ENCODE measurements around the gene SPACA6.
"Not testable (repeated sequence)": the region's sequence is repeated elsewhere in the genome, so short reads cannot be mapped to it uniquely, and the experiment has no call there.

Gene SPACA6

DNA sequence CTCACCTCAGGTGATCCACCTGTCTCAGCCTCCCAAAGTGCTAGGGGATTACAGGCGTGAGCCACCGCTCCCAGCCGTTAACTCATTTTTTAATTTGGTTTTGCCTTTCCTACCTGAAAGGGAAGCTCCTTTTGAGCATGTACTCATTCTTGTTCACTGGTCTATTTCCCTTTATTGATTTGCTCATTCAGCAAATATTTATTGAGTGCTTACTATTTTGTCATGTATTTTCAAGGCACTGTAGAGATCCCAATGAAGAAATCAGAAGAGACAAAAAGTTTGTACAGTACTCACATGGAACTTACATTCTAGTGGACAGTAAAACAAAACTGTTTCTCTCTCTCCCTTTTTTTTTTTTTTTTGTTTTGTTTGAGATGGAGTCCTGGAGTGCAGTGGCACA is 13.8 kb downstream of the SPACA6 start:
- DNase-seq: no peak

DNA sequence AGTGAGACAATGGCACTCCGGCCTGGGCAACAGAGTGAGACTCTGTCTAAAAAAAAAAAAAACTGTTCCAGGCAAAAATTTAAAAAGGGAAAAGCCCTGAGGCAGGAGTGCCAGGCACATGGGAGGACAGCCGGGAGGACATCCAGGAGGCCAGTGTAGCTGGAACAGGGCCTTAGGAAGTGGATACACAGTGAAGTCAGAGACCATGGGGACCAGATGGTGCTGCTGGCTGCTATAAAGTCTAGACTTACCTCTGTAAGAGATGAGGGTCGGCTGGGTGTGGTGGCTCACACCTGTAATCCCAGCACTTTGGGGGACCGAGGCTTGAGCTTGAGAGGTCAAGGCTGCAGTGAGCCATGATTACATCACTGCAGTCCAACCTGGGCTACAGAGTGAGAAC is 15.7 kb downstream of the SPACA6 start:
- DNase-seq: no peak

DNA sequence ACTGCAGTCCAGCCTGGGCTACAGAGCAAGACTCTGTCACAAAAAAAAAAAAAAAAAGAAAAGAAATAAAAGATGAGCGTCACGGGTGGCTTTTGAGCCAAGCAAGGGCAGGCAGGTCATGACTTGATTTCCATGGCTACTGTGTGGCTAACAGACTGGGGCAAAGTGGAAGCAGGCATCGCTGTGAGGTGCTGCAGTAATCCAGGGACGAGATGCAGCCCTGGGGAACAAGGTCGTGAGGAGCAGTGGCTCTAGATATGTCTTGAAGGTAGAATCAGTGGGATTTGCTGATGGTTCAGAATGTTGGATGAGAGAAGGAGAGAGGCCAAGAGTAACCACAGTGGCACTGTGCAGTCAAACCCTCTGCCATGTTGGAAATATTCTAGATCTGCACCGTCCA is 16.4 kb downstream of the SPACA6 start:
- DNase-seq: no peak

DNA sequence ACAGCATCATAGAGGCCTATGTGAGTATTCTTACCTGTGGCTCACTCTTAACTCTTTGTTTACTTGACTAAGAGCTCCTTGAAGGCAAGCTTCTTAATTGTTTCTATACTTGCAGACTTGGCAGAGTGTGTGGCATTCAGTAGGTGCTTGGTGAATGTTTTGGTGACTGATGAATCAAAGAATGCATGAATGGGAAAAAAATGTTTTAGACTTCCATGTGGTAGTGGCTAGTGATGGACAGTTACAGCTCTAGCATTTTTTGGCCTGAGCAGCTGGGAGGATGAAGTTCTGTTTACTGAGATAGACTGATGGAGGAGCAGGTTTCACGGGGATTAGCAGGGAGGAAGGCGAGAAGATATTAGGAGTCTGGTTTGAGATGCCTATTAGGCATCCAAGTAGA is 17.0 kb downstream of the SPACA6 start:
- no peak for DNase-seq

DNA sequence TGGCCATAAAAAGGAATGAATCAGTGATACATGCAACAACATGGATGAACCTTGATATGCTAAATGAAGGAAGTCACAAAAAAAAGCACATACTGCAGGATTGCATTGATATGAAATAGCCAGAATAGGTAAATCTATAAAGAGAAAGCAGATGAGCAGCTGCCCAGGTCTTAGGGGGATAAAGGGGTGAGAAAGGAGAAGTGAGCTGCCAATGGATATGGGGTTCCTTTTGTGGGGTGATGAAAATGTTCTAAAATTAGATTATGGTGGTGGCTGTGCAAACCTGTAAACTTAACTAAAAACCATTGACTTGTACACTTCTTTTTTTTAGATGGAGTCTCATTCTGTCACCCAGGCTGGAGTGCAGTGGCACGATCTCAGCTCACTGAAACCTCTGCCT is 18.6 kb downstream of the SPACA6 start:
- peak; percentile 39 for DNase-seq

DNA sequence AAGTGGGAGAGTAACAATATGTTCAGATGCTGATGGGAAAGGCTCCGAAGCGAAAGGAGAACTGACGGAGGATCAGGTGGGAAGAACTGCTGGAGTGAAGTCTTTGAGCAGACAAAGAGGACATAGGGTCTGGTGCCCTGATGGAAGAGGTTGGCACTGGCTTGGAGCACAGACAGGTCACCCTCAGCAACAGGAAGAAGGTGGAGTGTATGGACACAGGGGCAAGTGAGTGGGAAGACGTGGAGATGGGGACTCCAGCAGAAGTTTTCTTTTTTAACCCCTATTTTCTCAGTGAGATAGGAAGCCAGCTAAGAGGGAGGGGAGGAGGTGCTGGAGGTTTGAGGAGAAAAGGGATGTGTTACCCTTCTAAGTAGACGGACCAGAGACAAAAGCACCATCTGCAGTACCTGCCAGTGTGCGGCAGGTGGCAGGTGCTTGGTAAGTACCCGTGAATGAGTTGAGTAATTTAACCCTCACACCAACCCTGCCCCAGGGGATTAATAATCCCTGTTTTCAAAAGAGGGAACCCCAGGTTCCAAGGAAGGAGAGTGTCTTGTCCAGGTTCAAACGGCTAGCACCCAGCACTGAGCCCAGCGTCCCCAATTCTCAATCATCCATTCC is 19.4 kb downstream of the SPACA6 start:
- DNase-seq: peak; percentile 34

DNA sequence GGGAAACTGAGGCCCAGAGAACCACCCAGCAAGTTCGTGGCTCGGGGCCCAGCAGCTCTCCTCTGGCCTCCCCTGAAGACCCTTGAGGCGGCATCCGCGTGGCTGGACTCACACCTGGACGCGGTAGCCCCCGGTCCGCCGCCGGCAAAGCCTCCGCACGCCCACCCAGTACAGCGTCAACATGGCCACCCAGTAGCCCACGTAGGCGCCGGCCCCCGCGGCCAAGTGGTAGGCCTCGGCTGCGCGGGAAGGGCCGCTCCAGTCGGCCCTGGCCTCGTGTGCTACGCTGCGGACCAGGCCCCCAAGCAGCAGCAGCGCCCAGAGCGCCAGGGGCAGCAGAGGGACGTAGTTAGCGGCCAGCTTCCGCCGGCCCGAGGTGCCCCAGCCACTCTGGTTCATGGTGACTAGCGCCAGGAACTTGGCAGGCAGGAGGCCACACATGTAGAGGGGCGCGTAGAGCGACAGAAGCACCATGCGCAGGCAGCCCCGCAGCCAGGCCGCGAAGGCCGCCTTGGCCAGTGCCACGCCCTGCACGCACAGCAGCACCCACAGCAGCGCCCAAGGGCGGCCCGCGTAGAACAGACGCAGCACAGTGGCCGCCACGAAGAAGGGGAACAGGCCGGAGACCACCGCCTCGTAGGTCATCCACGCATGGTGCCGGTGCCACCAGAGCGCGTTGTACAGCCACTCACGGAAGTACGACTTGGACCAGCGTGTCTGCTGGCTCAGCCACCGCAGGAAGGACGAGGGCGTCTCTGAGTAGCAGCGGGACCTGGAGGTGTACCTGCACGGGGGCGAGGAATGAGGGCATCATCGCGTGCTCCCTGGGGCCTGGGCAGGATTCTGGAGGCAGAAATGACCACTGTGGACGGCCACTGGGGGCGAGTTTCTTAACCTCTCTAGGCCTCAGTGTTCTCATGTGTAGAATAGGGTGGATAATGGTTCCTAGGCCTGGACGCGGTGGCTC is 20.5 kb downstream of the SPACA6 start:
- DNase-seq: no peak

DNA sequence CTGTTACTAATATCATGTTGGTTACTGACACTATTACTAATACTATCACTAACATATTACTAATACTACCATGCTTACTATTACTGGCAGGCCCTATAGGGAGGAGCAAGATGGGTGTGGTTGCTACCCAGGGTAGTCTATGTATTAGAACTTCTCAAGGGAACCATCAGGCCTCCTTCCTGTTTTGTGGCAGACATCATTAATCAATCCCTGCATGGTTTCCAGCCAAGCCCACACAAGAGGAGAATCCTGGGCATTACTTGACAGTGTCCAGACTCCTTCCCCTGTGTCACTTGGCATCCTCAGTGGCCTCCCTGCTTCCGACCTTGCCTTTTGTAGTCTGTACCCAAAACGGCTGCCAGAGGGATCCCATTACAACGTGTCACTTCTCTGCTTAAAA is 21.7 kb downstream of the SPACA6 start:
- DNase-seq: peak; percentile 62

DNA sequence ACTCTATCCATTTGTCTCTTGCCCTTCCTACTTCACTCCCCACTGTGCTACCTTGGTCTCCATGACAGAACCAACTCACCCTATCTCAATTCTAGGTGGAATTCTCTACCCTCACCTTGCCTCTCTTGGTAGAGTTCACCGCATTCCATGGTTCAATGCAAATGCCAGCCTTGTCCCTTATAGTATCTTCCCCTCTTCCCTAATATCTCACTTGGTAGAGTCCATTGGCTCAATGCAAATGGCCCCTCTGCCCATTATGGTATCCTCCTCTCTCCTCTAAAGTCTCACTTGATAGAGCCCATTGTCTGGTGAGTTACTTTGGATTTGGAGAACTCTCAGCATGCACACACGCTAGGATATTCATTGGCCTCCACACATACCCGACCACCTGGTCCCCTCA is 22.7 kb downstream of the SPACA6 start:
- DNase-seq: no peak

DNA sequence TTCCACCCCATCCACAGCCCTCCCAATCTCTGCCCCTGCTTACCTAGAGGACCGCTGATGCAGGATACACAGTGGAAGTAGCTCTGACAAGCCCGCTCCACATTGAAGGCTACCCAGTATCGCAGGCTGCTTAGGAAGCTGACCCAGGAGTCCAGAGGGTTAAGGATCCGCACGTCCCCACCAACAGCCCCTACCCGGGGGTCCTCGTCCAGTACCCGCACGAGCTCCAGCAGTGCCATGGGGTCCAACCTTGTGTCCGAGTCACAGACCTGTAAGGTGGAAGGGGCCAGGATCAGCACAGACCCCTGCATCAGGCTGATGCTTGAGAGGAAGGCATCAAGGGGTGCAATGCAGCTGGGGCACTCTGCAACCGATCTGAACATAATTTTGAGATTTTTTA is 23.8 kb downstream of the SPACA6 start:
- DNase-seq: no peak

DNA sequence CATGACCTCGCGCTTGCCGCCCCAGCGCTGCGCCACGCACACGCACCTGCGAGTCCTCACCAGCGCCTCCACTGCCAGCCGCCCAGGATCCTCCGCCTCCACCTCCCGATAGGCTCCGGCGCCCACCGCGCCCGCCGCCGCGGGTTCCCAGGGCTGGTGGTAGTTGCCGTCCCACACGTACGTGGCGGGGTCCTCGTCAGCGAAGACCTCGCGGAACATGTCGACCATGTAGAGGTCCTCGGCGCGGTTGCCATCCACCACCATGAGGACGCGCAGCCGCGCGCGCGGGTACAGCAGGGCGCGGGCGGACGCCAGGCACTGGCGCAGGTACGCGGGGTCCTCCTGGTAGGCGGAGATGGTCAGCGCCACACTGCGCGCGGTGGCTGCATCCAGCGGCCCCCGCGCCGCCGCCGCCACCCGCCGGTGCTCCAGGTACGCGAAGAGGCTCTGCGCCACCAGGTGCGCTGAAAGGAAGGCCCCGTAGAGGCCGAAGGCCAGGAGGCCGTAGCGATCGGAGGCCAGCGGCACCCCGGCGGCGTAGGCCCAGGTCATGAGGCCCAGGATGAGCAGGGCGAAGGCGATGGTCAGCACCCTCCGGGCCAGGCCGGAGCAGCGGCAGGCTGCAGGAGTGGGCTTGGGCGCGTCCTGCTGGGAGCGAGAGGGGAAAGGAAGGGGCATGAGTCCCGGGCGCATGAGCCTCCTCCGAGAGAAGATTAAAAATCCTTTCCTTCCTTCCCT is 26.3 kb downstream of the SPACA6 start:
- no peak for DNase-seq

DNA sequence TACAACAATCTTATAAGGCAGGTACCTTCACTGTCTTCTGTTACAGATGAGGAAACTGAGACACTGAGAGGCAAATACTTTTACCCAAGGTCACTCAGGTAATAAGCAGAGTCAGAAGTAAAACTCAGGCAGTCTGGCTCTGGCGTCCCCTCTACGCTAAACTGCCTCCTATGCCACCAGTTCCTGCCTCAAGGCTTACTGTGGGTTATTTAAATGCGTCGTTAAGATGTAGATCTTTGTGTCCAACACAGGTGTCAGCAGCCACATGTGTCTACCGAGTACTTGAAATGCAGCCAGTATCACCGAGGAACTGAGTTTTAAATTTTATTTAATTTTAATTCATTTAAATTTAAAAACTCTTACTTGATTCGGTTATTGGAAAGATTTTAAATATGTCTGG is 28.8 kb downstream of the SPACA6 start:
- DNase-seq: no peak

DNA sequence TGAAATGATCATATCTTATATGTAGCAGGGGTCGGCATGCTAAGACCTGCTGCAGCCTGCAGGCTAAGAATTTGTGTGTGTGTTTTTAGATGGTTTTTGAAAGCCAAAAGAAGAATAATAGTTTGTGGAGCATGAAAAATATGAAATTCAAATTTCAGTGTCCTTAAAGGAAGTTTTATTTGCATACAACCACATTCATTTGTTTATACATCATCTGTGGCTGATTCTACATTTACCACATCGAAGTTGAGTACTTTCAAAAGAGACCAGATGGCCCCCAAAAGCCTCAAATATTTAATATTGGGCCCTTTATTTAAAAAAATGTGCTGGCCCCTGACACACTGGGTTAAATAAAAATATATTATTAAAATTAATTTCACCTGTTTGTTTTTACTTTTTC is 29.4 kb downstream of the SPACA6 start:
- DNase-seq: no peak

DNA sequence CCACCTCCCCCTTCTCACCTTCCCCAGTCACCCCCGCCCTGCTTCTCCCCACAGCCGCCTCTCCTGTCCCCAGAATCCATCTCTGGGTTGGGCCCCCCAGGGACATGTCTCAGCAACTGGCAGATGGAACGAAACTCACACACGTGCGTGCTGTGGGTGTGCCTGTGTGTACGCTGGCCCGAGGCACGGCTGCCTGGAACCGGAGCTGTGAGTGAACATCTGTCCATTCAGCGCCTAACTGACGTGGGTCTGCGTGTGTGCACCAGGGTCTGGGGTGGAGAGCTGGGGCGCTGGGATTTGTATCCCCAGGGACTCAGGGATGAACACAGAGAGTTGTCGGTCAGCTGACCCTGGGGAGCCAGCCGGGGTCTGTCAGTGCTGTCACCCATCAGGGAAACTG is 31.4 kb downstream of the SPACA6 start:
- no peak for DNase-seq

DNA sequence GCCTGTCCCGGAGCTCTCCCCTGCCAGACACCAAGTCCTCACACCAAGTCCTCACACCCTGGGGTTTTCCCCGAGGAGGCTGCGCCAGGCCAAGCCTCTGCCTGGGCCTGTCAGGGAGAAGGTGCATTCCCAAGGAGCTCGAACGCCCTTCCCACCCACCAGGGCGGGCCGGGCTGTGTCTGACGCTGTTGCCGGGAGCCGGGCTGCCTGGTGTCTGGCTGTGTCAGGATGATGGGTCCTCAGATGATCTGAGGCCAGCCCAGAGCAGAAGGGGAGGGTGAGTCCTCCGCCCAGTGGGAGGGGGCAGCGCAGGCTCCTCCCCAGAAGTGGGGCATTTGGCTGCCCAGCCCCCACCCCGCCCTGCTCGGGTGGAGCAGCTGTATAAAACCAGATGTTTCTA is 32.9 kb downstream of the SPACA6 start:
- DNase-seq: peak; percentile 88

DNA sequence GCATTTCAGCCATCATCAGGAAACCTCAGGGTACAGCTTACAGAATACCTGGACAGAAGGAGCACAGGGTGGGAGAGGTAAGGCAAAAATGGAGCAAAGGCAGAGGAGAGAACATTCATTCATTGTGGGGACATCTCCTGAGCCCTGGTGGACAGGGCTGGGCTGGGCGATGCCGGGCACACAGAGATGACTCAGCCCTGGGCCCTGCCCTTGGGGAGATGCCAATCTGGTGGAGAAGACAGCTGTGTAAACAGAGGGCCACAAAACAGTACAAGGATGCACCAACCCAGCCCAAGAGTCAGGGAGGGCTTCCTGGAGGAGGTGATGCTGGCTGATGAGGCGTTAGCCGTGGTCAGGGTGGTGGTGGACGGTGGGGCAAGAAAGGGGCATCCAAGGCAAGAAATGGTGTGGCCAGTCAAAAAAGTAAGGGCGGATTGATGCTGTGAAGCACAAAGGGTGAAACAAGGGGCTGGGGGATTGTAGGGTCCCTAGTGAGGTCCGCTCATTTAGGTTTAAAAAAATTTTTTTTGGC is 34.3 kb downstream of the SPACA6 start:
- DNase-seq: no peak

DNA sequence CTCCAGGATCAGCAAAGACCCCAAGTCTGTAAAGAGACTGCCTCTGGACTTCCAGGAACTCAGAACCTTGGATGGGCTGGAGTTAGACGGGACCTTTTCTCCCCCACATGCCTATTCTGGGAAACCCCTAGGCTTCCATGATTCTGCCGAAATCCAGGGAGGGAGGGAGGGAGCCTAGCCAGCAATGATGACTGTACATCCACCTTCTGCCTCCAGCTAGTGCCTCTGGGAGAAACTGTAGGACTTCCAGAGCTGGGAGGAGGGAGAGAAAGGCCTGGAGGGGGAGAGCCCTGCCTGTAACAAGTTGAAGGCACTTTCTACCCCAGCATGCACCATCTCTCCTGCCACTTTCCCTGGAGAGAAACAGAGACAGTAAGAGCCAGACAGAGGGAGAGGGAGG is 36.7 kb downstream of the SPACA6 start:
- DNase-seq: no peak

DNA sequence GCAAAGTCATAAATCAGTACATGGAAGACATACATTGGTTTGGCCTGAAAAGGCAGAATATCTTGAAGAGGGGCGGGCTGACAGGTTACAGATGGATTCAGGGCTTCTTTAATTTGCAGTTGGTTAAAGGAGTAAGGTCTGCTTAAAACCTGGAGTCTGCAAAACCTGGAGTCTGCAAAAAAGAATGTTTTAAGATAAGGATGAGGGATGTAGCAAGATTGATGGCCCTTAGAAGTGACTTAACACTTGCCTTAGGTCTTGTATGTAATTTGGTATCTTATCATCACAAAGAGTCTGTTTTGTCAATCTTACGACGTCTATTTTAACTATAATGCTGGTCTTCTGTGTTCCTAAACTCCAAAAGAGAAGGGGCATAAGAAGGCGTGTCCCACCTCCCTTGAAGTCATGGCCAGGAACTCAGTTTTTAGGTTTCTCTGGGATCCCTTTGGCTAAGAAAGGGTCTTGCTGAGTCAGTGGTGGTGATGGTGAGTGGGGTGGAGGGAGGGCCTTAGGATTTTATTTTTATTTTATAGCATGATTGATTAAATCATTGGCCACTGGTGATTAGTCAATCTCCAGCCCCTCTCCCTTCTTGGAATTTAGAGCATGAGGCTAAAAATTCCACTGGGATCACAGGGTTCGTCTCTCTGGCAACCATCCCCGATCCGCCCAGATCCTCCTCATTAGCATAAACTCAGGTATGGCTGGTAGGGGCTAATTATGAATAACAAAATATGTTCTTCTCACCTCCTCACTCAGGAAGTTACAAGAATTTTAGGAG is 40.8 kb downstream of the SPACA6 start:
- DNase-seq: no peak

DNA sequence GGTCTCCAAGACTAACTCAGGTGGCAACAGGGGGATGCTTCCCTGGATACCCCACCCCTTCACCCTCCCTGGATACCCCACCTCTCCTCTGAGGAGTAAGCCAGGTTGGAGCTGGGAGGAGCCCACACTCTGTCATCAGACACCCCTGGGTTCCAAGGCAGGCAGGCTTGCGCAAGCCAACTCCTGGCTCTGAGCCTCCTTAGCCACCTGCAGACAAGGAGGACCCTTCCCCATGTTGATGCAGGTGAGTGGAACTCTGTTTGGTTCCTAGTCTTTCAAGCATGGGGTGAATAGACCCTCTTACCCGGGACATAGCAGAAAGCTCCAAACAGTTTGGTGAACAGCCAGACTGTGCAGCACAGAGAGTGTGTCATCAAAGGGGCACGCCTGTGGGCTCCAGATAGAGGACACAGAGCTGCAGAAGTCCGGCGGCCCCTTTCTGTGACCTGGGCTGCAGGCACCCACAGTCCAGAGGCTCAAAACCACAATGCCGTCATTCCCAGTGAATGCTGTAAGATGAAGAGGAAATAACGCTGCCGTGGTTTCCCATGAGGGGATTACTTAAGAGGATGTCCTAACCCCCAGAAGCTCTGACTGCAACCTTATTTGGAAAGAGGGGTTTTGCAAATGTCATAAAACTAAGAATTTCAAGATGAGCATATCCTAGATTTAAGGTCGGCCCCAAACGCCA is 42.8 kb downstream of the SPACA6 start:
- peak; percentile 99 for DNase-seq

DNA sequence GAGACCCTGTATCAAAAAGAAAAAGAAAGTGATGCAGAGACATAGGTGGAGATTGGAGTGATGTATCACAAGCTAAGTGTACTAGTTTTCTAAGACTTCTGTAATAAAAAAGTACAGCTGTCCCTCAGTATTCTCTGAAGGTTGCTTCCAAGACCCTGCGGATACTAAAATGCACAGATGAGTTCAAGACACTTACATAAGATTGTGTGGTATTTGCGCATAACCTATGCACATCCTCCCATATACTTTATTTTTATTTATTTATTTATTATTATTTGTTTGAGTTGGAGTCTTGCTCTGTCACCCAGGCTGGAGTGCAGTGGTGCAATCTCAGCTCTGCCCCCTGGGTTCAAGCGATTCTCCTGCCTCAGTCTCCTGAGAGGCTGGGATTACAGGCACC is 44.3 kb downstream of the SPACA6 start:
- no peak for DNase-seq

DNA sequence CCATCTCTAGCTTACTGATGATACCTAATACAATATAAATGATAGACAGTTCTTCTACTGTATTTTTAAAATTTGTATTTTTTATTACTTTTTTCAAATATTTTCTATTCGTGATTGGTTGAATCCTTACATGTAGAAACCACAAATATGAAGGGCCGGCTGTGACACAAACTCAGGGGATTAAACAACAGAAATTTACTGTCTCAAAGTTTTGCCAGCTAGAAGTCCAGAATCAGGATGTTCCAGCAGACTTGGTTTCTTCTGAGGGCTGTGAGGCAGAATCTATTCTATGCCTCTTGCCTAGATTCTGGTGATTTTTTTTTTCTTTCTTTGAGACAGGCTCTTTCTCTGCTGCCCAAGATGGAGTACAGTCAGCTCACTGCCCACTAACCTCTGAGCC is 44.8 kb downstream of the SPACA6 start:
- DNase-seq: no peak

DNA sequence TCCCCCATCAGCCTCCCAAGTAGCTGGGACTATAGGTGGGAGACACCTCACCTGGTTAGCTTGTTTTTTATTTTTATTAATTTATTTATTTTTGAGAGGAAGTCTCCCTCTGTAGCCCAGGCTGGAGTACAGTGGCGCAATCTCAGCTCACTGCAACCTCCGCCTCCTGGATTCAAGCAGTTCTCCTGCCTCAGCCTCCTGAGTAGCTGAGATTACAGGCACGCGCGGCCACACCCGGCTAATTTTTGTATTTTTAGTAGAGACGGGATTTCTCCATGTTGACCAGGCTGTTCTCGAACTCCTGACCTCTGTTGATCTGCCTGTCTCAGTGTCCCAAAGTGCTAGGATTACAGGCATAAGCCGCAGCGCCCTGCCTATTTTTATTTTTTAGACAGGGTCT is 45.4 kb downstream of the SPACA6 start:
- not testable (repeated sequence) for DNase-seq

Data from MV-4-11 (cell line).